NCI-H2196 treated with DMSO at 0.1 percent for 48 hours (cell line): ENCODE measurements around the gene SKAP2.
A peak's percentile ranks its signal among the peaks of the same experiment; 100 is the strongest.

Source experiments
- DNase-seq: peaks from one replicate; lab custom pipeline; 2025; ENCODE audit not compliant: unreplicated experiment; lab: John Stamatoyannopoulos, UW

SKAP2 gene, protein sequence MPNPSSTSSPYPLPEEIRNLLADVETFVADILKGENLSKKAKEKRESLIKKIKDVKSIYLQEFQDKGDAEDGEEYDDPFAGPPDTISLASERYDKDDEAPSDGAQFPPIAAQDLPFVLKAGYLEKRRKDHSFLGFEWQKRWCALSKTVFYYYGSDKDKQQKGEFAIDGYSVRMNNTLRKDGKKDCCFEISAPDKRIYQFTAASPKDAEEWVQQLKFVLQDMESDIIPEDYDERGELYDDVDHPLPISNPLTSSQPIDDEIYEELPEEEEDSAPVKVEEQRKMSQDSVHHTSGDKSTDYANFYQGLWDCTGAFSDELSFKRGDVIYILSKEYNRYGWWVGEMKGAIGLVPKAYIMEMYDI

GRCh38 chr7:26864309-26865093, at the start of gene SKAP2:
SKAP2 (minus strand) TSS chr7:26864590; CDS start chr7:26864429, 161 bp downstream.
- DNase-seq, result peak; percentile 98

- no peak for DNase-seq
These were observed 48.6 kb upstream of the SKAP2 start for GRCh38 chr7:26912933-26913536.

DNA sequence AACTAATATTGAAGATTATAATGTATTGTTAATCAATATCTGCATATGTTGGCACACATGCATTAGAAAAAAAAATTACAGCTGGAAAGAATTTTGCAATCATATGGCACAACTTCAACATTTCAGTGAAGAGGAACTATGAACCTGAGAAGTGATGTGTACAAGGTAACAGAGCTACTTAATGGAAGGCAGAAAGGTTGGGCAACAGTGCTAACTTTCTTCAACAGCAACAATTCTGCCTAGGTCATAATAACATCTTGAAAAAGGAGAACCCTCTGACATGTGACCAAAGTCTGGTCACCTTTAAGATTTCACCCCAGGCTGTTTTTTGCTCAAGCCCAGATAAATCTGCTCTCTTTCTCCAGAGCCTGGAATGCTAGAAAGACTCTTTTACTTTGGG, 47.9 kb upstream of the SKAP2 start:
- no peak for DNase-seq

DNA sequence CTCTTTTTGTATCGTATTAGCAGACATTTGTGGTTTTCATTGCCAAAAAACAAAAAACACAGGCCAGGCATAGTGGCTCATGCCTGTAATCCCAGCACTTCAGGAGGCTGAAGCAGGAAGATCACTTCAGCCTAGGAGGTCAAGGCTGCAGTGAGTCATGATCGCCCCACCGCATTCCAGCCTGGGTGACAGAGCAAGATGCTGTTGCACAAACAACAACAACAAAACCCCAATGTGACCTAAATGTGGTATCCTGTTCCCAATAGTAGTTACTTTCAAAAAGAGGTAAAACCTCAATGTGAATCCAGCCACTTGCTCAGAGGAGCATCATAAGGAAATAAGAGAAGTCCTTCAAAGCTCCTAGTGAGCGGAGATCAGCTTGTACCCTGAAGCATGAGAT, 45.8 kb upstream of the SKAP2 start:
- no peak for DNase-seq

DNA sequence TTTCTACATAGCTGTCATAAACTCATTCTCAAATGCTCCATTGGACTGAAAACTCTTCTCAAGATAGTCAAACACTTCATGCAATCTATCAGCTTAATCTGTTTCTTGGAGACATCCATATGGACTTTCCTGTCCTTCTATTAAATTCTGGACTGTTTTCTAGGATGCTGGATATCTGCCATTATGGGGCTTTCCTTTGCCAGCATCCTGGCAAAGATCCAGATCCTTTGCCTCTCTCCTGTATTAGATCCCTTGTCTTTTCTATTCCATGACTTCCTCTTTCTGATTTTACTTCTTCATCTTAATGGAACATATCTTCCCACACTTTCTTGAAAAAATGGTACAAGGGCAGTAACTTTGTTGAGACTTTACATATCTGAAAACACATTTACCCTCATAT, 35.9 kb upstream of the SKAP2 start:
- DNase-seq, result no peak

- DNase-seq, result no peak
These were observed 35.1 kb upstream of the SKAP2 start for GRCh38 chr7:26899519-26899918.

- DNase-seq, result no peak
These were observed 34.5 kb upstream of the SKAP2 start for GRCh38 chr7:26898891-26899290.

- DNase-seq, result no peak
These were observed 33.5 kb upstream of the SKAP2 start for GRCh38 chr7:26897928-26898327.

GRCh38 chr7:26891400-26892350, 27.3 kb upstream of the SKAP2 start:
- DNase-seq, result no peak

DNA sequence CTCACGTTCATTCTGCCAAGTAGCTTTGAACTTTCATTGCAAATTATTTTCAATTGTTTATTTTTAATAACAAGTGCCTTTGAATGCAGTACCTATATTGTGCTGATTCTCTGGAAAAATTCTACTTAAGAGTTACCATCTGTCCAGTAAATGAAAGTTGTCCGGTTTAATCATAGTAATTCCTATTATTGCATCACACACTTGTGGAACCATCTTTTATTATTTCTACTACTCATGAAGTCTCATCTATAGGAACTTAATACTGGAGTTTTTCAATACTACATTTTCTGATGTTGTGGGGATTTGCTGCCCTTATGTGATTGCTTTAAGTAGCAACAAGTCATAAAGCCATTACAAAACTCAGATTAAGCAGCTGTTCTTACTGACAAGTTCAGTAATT, 16.5 kb upstream of the SKAP2 start:
- DNase-seq, result no peak

GRCh38 chr7:26879671-26880070, 15.3 kb upstream of the SKAP2 start:
- DNase-seq, result no peak

DNA sequence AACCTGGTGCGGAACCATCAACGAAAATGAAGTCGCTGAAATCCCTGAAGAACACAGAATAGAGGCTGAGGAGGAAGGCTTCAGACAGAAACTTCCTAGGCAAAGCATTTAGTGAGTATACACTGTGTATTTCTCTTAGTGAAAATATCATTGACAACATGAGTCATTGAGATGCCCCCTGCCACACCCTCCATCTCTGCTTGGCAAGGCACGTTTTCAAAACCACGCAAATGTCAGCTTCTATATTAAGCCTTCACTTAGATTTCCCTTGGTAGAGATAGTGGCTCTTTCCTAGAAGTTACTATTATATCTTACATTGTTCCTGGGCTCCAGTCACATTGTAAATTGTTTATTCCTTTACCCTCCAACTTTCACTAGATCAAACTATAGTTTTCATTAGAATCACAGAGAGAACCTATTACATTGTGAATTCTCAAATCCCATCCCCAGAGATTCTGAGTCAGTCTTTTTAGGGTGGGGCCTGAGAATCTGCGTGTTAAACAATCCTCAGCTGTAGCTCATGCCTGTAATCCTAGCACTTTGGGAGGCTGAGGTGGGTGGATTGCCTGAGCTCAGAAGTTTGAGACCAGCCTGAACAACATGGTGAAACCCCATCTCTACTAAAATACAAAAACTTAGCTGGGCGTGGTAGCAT, 4.6 kb upstream of the SKAP2 start:
- no peak for DNase-seq

GRCh38 chr7:26865094-26865388, 651 bp upstream of the SKAP2 start:
- DNase-seq, result peak; percentile 55

- no peak for DNase-seq
These were observed 677 bp downstream of the SKAP2 start for GRCh38 chr7:26863518-26864308.

DNA sequence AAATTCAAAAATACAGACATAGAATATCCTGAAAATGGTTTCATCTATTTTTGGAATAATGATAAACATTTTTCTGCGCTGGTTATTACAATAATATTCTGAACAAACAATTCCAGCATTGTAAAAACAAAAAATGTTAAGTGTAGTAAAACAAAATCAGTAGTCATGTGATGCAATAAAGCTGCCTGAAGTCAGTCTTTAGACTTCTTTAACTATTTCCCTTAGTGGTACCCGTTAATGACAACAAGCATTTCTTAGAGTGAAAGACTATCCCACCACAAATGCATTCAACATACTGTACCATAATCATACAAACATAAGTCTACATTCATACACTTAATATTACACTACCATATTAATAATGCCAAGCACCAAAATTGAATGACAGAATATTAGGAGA, 1.6 kb downstream of the SKAP2 start:
- DNase-seq, result no peak

DNA sequence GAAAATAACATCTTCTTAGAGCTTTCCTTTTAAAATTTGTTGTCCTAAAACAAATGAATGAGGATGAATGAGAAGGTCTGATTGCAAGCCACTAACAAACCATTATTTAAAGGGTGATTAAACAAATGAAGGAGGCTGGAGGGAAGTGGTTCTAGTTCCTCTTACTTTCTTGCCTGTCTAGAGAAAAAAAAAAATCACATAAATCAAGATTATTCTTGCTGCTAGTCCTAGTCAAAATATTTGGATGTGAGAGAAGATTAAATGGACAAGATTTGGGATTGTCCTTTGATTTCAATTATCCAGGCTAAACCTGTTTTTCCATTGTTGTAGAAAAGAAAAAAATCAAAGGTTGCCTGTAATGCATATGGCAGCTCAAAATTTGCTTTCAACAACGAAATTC, 3.3 kb downstream of the SKAP2 start:
- no peak for DNase-seq

DNA sequence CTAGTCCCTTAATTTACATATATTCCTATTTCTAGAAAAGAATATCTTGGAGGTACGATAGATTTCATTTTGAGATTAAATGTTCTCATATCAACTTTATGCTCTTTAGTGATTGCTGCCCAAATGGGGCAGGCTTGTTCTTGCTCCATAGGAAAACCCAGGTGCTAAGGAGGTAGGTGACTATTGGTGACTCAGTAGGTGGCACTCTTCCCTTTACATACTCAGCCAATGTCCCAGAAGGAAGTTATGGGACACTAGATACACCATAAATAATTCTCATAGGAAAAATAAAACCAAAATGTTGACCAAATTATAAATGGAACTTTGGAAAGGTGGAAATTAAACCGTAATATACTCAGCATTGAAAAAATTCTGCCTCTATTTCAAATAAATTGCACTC, 4.0 kb downstream of the SKAP2 start:
- no peak for DNase-seq

DNA sequence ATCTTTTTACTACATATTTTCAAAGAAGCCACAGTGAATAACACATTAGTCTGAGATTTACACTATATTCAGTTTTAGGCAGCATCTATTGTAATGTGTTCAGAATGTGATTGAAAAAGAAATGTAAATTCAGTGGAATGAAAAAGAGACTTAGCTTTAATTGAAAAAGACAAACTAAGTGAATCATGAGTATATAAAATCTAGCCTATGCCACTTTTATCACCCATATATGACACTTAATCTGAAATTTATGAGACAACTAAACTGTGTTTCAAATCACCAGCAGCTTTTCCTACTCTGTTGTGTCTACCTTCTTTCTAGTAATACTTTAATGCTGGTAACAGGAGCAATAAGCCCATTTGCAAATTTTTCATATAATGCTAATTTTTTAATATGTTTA, 4.7 kb downstream of the SKAP2 start:
- no peak for DNase-seq

- no peak for DNase-seq
These were observed 5.7 kb downstream of the SKAP2 start for GRCh38 chr7:26858735-26859134.

- no peak for DNase-seq
These were observed 6.1 kb downstream of the SKAP2 start for GRCh38 chr7:26858241-26858715.
